Naive thymus-derived CD4-positive, alpha-beta T cell (primary cell): ENCODE results near the gene TBC1D5. TPM values are rescaled to one million over a fixed set of nuclear protein-coding genes. Genes with fewer than 3 reads are reported as not detected.
A peak's percentile ranks its signal among the peaks of the same experiment; 100 is the strongest.
"Not testable (repeated sequence)": the region's sequence is repeated elsewhere in the genome, so short reads cannot be mapped to it uniquely, and the experiment has no call there.

Source experiments
- ATAC-seq: fragments of 150-1000 bp; cut with Tn5 transposase; 2 replicates; pipeline ENCODE4 v1.10.0; 2021; ENCODE audit warnings: mild to moderate bottlenecking, moderate library complexity
- CTCF ChIA-PET: fragments of 350-600 bp; sonication (Branson Sonifier 250); formaldehyde crosslinking; loops from one replicate; lab custom pipeline; 2021; ENCODE audit warnings: antibody characterized with exemption; lab: Charles Lee
- POLR2A ChIA-PET: fragments of 350-600 bp; sonication (Branson Sonifier 250); formaldehyde crosslinking; loops from one replicate; lab custom pipeline; 2021; ENCODE audit warnings: antibody characterized with exemption, inconsistent platforms; lab: Charles Lee
- DNase-seq, 9 donors: peaks; one replicate each; pipeline versions ENCODE4 v3.0.0 to v3.0.0-alpha.2; 2020 to 2022; ENCODE audit warnings: mixed read lengths in 1 of 9
- H3K27ac ChIP-seq: one replicate; pipeline ENCODE4 v1.7.0; 2013; ENCODE audit warnings: mild to moderate bottlenecking, low read depth, low read length, moderate library complexity
- H3K27me3 ChIP-seq, 2 donors: one replicate each; pipeline ENCODE4 v1.7.0; 2013; ENCODE audit warnings: low read length in 2 of 2, mild to moderate bottlenecking in 2 of 2, moderate library complexity in 2 of 2; ENCODE audit not compliant: control insufficient read depth in 2 of 2, insufficient read depth in 2 of 2
- H3K36me3 ChIP-seq, 3 experiments: 1 replicate in 2 of 3; 2 replicates in 1 of 3; pipeline ENCODE4 v1.7.0; 2013; ENCODE audit warnings: low read length in 3 of 3, mild to moderate bottlenecking in 3 of 3, moderate library complexity in 1 of 3; ENCODE audit not compliant: insufficient read depth in 3 of 3, control insufficient read depth in 2 of 3
- H3K4me1 ChIP-seq, 2 donors: one replicate each; pipeline ENCODE4 v1.7.0; 2013; ENCODE audit warnings: low read length in 2 of 2, mild to moderate bottlenecking in 2 of 2, moderate library complexity in 1 of 2; ENCODE audit not compliant: control insufficient read depth in 2 of 2, insufficient read depth in 2 of 2
- H3K4me3 ChIP-seq: 2 replicates; pipeline ENCODE4 v1.7.0; 2013; ENCODE audit warnings: mild to moderate bottlenecking, low read length
- H3K9me3 ChIP-seq, 3 experiments: 1 replicate in 2 of 3; 2 replicates in 1 of 3; pipeline ENCODE4 v1.7.0; 2013; ENCODE audit warnings: low read length in 3 of 3; ENCODE audit not compliant: control insufficient read depth in 2 of 3
- H3K27ac Mint-ChIP-seq, 9 donors: one replicate each; pipeline ENCODE4 v1.8.0; 2020 to 2022; ENCODE audit warnings: mixed read lengths in 9 of 9, mild to moderate bottlenecking in 8 of 9, moderate library complexity in 5 of 9, inconsistent platforms in 2 of 9
- H3K27me3 Mint-ChIP-seq, 5 donors: one replicate each; pipeline ENCODE4 v1.8.0; 2021 to 2022; ENCODE audit warnings: mixed read lengths in 5 of 5, mild to moderate bottlenecking in 1 of 5
- H3K36me3 Mint-ChIP-seq, 5 donors: one replicate each; pipeline ENCODE4 v1.8.0; 2020 to 2022; ENCODE audit warnings: mixed read lengths in 5 of 5, mild to moderate bottlenecking in 3 of 5, inconsistent platforms in 1 of 5
- H3K4me1 Mint-ChIP-seq, 7 donors: one replicate each; pipeline ENCODE4 v1.8.0; 2020 to 2022; ENCODE audit warnings: mixed read lengths in 7 of 7, mild to moderate bottlenecking in 3 of 7, inconsistent platforms in 1 of 7
- H3K4me3 Mint-ChIP-seq, 10 donors: one replicate each; pipeline ENCODE4 v1.8.0; 2020 to 2022; ENCODE audit warnings: mild to moderate bottlenecking in 10 of 10, mixed read lengths in 10 of 10, moderate library complexity in 6 of 10, inconsistent platforms in 2 of 10
- H3K9me3 Mint-ChIP-seq, 11 donors: one replicate each; pipeline ENCODE4 v1.8.0; 2020 to 2022; ENCODE audit warnings: mixed read lengths in 11 of 11, mild to moderate bottlenecking in 4 of 11, inconsistent platforms in 1 of 11, moderate library complexity in 1 of 11
- intact Hi-C, 2 donors: fragments of 100-400 bp; cut with micrococcal nuclease; formaldehyde crosslinking; loops; one replicate each; pipeline ENCODE4 v1.15.1; 2023
- polyA plus RNA-seq, 2 donors: library from polyadenylated mRNA; unstranded; fragments of 300-500 nt; fragmentation: Illumina TruSeq; gene quantifications; one replicate each; pipeline ENCODE4 v1.2.3, GENCODE V29; 2021
- total RNA-seq, 6 experiments: library from RNA in 5 of 6; stranded (reverse) in 5 of 6; gene quantifications; 1 replicate in 5 of 6; 2 replicates in 1 of 6; pipeline ENCODE4 v1.2.3 and lab custom pipeline; 2021 to 2026

Gene TBC1D5
- total and polyA plus RNA-seq, 7 experiments from 2014 or later: 30.5 to 54.0 (median 37.4) TPM

GRCh38 chr3:17695665-17696064 is 46.8 kb downstream of the TBC1D5 start:
- H3K9me3 ChIP-seq, H3K27ac Mint-ChIP-seq, H3K27me3 Mint-ChIP-seq, H3K27me3 ChIP-seq, intact Hi-C loops, H3K36me3 ChIP-seq, H3K27ac ChIP-seq, H3K4me1 ChIP-seq, POLR2A ChIA-PET, ATAC-seq, H3K4me3 ChIP-seq, DNase-seq, CTCF ChIA-PET: not testable (repeated sequence)
- H3K36me3 Mint-ChIP-seq: peaks cover 4 to 40% (median 33%) of the 10 kb centered on the region in 5 donors
- peaks cover 2 to 41% (median 9%) of the 10 kb centered on the region in 11 donors for H3K9me3 Mint-ChIP-seq
- H3K4me3 Mint-ChIP-seq: peak overlapping the region in 1 of 10 donors; percentile 27
- peaks cover 0 to 34% (median 22%) of the 10 kb centered on the region in 7 donors for H3K4me1 Mint-ChIP-seq

GRCh38 chr3:17693670-17693999 is 48.8 kb downstream of the TBC1D5 start:
- H3K27me3 ChIP-seq, H3K27ac Mint-ChIP-seq, H3K27me3 Mint-ChIP-seq, H3K27ac ChIP-seq, CTCF ChIA-PET, POLR2A ChIA-PET, intact Hi-C loops, H3K4me3 ChIP-seq, H3K36me3 ChIP-seq, H3K4me1 ChIP-seq, H3K9me3 ChIP-seq, DNase-seq, H3K4me3 Mint-ChIP-seq, ATAC-seq: not testable (repeated sequence)
- peaks cover 0 to 33% (median 7%) of the 10 kb centered on the region in 11 donors for H3K9me3 Mint-ChIP-seq
- peaks cover 0 to 41% (median 28%) of the 10 kb centered on the region in 5 donors for H3K36me3 Mint-ChIP-seq
- peaks cover 0 to 37% (median 24%) of the 10 kb centered on the region in 7 donors for H3K4me1 Mint-ChIP-seq

- H3K27ac Mint-ChIP-seq: peak overlapping the region in 1 of 9 donors; percentile 36
- H3K36me3 ChIP-seq, H3K27me3 Mint-ChIP-seq, ATAC-seq, H3K27ac ChIP-seq, intact Hi-C loops, POLR2A ChIA-PET, H3K4me3 ChIP-seq, CTCF ChIA-PET, H3K27me3 ChIP-seq, H3K4me1 ChIP-seq, H3K9me3 ChIP-seq: not testable (repeated sequence)
- H3K4me1 Mint-ChIP-seq: peaks cover 0 to 41% (median 26%) of the 10 kb centered on the region in 7 donors
- H3K4me3 Mint-ChIP-seq: peak overlapping the region in 1 of 10 donors; percentile 17
- H3K9me3 Mint-ChIP-seq: peaks cover 0 to 33% (median 7%) of the 10 kb centered on the region in 11 donors
- DNase-seq: peak in 2 of 9 donors; percentile 1
- H3K36me3 Mint-ChIP-seq: peaks cover 0 to 41% (median 28%) of the 10 kb centered on the region in 5 donors
Observed at GRCh38 chr3:17692846-17693669, 49.4 kb downstream of the TBC1D5 start.

- Histone ChIP-seq H3K4me1 (no peaks in the 10 kb centered on the region), H3K36me3 (no peaks in the 10 kb centered on the region), H3K9me3 (no peaks in the 10 kb centered on the region), H3K27ac (no peak overlapping the region), H3K4me3 (no peak overlapping the region), H3K27me3 (no peaks in the 10 kb centered on the region)
- H3K4me1 Mint-ChIP-seq: peaks cover 0 to 17% (median 4%) of the 10 kb centered on the region in 7 donors
- H3K9me3 Mint-ChIP-seq: no peaks in the 10 kb centered on the region
- DNase-seq (no peak), ATAC-seq (no peak)
- ChIA-PET POLR2A (interaction anchor here (0.7 kb wide), 1 partner anchor 52 kb away, joined by 3 read pairs; no protein-coding TSS in a partner anchor), CTCF (interaction anchor here (0.6 to 0.7 kb wide), 2 partner anchors 175 to 704 kb away, joined by 3 read pairs; no protein-coding TSS in a partner anchor)
- H3K27me3 Mint-ChIP-seq: no peaks in the 10 kb centered on the region
- H3K36me3 Mint-ChIP-seq: peaks cover 0 to 15% (median under 1%) of the 10 kb centered on the region in 5 donors
- intact Hi-C loops: no loop called here
- no peak overlapping the region for H3K27ac Mint-ChIP-seq
- no peak overlapping the region for H3K4me3 Mint-ChIP-seq
Observed at GRCh38 chr3:17687566-17687965, 54.9 kb downstream of the TBC1D5 start.

GRCh38 chr3:17686613-17687012 is 55.8 kb downstream of the TBC1D5 start:
- Mint-ChIP-seq H3K4me3 (no peak overlapping the region), H3K27ac (no peak overlapping the region), H3K27me3 (no peaks in the 10 kb centered on the region), H3K4me1 (peaks cover 0 to 15% (median 4%) of the 10 kb centered on the region in 7 donors), H3K36me3 (peaks cover 0 to 13% (median 4%) of the 10 kb centered on the region in 5 donors), H3K9me3 (no peaks in the 10 kb centered on the region)
- intact Hi-C loops: no loop called here
- no peak for ATAC-seq
- POLR2A ChIA-PET: no interaction called here
- Histone ChIP-seq H3K4me1 (no peaks in the 10 kb centered on the region), H3K36me3 (no peaks in the 10 kb centered on the region), H3K9me3 (no peaks in the 10 kb centered on the region), H3K27me3 (no peaks in the 10 kb centered on the region), H3K27ac (no peak overlapping the region), H3K4me3 (no peak overlapping the region)
- DNase-seq: no peak
- CTCF ChIA-PET: no interaction called here

- no peaks in the 10 kb centered on the region for H3K27me3 ChIP-seq
- Mint-ChIP-seq H3K27ac (no peak overlapping the region), H3K27me3 (no peaks in the 10 kb centered on the region), H3K4me3 (no peak overlapping the region), H3K9me3 (no peaks in the 10 kb centered on the region), H3K4me1 (peaks cover 0 to 9% (median 3%) of the 10 kb centered on the region in 7 donors), H3K36me3 (peaks cover 0 to 8% (median 3%) of the 10 kb centered on the region in 5 donors)
- ATAC-seq (no peak), DNase-seq (no peak)
- no peak overlapping the region for H3K27ac ChIP-seq
- intact Hi-C loops: no loop called here
- H3K36me3 ChIP-seq: no peaks in the 10 kb centered on the region
- ChIA-PET POLR2A (interaction anchor here (0.6 kb wide), 1 partner anchor 85 kb away, joined by 3 read pairs; no protein-coding TSS in a partner anchor), CTCF (no interaction called here)
- H3K9me3 ChIP-seq: no peaks in the 10 kb centered on the region
- H3K4me1 ChIP-seq: no peaks in the 10 kb centered on the region
- H3K4me3 ChIP-seq: no peak overlapping the region
Observed at GRCh38 chr3:17683542-17684207, 58.8 kb downstream of the TBC1D5 start.
